Prostate gland (tissue), 2 donors: Measurements from ENCODE around the gene CSRP2.

Experiments used
- CTCF ChIP-seq, 4 experiments: fragments of 200-600 bp in 2 of 4; fragments of 450-650 bp in 2 of 4; sonication (generic) in 2 of 4; IDR thresholded peaks; 1 replicate in 3 of 4; 2 replicates in 1 of 4; pipeline ENCODE4 v1.5.1; 2016 to 2019; ENCODE audit warnings: antibody characterized with exemption in 4 of 4, mild to moderate bottlenecking in 2 of 4, moderate library complexity in 2 of 4
- POLR2AphosphoS5 ChIP-seq: sonication (generic); formaldehyde crosslinking; IDR thresholded peaks from one replicate; pipeline ENCODE4 v1.6.1; 2017; ENCODE audit warnings: antibody characterized with exemption

- TF ChIP-seq CTCF (IDR thresholded peaks at IDR 0.05): no peak
- TF ChIP-seq POLR2AphosphoS5: no peak
These were observed 44.0 kb upstream of the CSRP2 start for GRCh38 chr12:76922866-76923265.
